Measurements from ENCODE around the gene DEFB110. TPM values are rescaled to one million over a fixed set of nuclear protein-coding genes. Genes with fewer than 3 reads are reported as not detected.

DEFB110 gene
- total and polyA plus RNA-seq, 2 of the 13 experiments (the other 11 are each of a cell fraction or from before 2014, with no cell fraction given), result not detected

DNA sequence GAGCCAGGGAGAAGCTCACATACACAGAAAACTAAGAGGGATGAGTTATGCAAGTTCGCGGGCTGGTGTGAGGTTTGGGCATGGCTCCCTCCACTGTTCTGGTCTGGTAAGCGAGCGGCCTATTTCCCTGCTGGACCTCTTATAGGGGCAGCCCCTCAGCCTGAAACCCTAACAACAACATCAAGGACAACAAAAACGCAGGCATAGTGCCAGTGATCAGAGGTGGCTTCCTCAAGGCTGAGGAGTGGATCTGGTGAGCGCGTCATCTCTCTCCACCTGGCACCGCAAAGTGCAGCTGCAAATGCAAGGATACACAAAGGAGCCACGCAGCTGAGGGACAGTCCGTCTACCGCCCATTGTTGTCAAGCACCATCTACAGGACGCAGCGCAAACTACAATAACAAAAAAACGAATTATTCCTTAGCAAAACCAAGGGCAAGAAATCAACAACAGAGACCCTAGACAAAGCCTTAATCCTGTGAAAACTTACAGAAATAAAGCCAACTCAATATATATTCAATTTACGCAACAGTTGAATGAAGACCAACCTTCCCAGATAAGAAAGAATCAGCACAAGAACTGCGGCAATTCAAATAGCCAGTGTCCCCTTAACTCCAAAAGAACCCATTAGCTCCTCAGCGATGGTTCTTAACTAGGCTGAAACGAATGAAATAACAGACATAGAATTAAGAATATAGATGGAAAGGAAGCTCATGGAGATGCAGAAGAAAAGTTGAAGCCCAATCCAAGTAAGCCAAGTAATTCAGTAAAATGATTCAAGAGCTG is 9.2 kb upstream of the DEFB110 start (continued):
- peak; percentile 40; the same call in 1 of the 2 replicates for TF ChIP-seq CCDC6 (CRISPR knock-in tag; IDR thresholded peaks at IDR 0.05)
- no peak for TF ChIP-seq ZFP37 (CRISPR knock-in tag; IDR thresholded peaks at IDR 0.05; ENCODE audit: borderline replicate concordance)
- peak; percentile 49 for TF ChIP-seq SOX13 (IDR thresholded peaks at IDR 0.05)
- TF ChIP-seq SOX13 (CRISPR knock-in tag; conservative IDR thresholded peaks at IDR 0.05 in 1 of 2, IDR thresholded peaks at IDR 0.05 in 1 of 2), result peak in 1 of 2 experiments; percentile 87; a peak in 2 of 4 replicates
- TF ChIP-seq ZNF703 (CRISPR knock-in tag; IDR thresholded peaks at IDR 0.05; ENCODE audit: borderline replicate concordance), result no peak
- no peak for TF ChIP-seq SRY (CRISPR knock-in tag; IDR thresholded peaks at IDR 0.05)
- 0 out of 2 replicates have a peak, but pooled peaks have one; percentile 30 for TF ChIP-seq REPIN1 (CRISPR knock-in tag; IDR thresholded peaks at IDR 0.05; ENCODE audit: borderline replicate concordance, low read depth)
- TF ChIP-seq ZSCAN29 (CRISPR knock-in tag; conservative IDR thresholded peaks at IDR 0.05), result 0 out of 2 replicates have a peak, but pooled peaks have one; percentile 44
- 0 out of 2 replicates have a peak, but pooled peaks have one; percentile 9 for TF ChIP-seq FOXA3 (CRISPR knock-in tag; IDR thresholded peaks at IDR 0.05)
- TF ChIP-seq ZBTB38 (CRISPR knock-in tag; IDR thresholded peaks at IDR 0.05), result 0 out of 2 replicates have a peak, but pooled peaks have one; percentile 44
- TF ChIP-seq, protein P1, sequence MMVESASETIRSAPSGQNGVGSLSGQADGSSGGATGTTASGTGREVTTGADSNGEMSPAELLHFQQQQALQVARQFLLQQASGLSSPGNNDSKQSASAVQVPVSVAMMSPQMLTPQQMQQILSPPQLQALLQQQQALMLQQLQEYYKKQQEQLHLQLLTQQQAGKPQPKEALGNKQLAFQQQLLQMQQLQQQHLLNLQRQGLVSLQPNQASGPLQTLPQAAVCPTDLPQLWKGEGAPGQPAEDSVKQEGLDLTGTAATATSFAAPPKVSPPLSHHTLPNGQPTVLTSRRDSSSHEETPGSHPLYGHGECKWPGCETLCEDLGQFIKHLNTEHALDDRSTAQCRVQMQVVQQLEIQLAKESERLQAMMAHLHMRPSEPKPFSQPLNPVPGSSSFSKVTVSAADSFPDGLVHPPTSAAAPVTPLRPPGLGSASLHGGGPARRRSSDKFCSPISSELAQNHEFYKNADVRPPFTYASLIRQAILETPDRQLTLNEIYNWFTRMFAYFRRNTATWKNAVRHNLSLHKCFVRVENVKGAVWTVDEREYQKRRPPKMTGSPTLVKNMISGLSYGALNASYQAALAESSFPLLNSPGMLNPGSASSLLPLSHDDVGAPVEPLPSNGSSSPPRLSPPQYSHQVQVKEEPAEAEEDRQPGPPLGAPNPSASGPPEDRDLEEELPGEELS (CRISPR knock-in tag; IDR thresholded peaks at IDR 0.05), result 0 out of 2 replicates have a peak, but pooled peaks have one; percentile 28
- no peak for TF ChIP-seq PAX8 (CRISPR knock-in tag; IDR thresholded peaks at IDR 0.05; ENCODE audit: borderline replicate concordance)
- TF ChIP-seq, protein P2, sequence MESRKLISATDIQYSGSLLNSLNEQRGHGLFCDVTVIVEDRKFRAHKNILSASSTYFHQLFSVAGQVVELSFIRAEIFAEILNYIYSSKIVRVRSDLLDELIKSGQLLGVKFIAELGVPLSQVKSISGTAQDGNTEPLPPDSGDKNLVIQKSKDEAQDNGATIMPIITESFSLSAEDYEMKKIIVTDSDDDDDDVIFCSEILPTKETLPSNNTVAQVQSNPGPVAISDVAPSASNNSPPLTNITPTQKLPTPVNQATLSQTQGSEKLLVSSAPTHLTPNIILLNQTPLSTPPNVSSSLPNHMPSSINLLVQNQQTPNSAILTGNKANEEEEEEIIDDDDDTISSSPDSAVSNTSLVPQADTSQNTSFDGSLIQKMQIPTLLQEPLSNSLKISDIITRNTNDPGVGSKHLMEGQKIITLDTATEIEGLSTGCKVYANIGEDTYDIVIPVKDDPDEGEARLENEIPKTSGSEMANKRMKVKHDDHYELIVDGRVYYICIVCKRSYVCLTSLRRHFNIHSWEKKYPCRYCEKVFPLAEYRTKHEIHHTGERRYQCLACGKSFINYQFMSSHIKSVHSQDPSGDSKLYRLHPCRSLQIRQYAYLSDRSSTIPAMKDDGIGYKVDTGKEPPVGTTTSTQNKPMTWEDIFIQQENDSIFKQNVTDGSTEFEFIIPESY (CRISPR knock-in tag; IDR thresholded peaks at IDR 0.05), result peak; percentile 83
- TF ChIP-seq, protein P3, sequence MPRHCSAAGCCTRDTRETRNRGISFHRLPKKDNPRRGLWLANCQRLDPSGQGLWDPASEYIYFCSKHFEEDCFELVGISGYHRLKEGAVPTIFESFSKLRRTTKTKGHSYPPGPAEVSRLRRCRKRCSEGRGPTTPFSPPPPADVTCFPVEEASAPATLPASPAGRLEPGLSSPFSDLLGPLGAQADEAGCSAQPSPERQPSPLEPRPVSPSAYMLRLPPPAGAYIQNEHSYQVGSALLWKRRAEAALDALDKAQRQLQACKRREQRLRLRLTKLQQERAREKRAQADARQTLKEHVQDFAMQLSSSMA (CRISPR knock-in tag; IDR thresholded peaks at IDR 0.05), result 0 out of 2 replicates have a peak, but pooled peaks have one; percentile 31
- TF ChIP-seq STAG1 (CRISPR knock-in tag; IDR thresholded peaks at IDR 0.05), result peak; percentile 50
- TF ChIP-seq, protein P4, sequence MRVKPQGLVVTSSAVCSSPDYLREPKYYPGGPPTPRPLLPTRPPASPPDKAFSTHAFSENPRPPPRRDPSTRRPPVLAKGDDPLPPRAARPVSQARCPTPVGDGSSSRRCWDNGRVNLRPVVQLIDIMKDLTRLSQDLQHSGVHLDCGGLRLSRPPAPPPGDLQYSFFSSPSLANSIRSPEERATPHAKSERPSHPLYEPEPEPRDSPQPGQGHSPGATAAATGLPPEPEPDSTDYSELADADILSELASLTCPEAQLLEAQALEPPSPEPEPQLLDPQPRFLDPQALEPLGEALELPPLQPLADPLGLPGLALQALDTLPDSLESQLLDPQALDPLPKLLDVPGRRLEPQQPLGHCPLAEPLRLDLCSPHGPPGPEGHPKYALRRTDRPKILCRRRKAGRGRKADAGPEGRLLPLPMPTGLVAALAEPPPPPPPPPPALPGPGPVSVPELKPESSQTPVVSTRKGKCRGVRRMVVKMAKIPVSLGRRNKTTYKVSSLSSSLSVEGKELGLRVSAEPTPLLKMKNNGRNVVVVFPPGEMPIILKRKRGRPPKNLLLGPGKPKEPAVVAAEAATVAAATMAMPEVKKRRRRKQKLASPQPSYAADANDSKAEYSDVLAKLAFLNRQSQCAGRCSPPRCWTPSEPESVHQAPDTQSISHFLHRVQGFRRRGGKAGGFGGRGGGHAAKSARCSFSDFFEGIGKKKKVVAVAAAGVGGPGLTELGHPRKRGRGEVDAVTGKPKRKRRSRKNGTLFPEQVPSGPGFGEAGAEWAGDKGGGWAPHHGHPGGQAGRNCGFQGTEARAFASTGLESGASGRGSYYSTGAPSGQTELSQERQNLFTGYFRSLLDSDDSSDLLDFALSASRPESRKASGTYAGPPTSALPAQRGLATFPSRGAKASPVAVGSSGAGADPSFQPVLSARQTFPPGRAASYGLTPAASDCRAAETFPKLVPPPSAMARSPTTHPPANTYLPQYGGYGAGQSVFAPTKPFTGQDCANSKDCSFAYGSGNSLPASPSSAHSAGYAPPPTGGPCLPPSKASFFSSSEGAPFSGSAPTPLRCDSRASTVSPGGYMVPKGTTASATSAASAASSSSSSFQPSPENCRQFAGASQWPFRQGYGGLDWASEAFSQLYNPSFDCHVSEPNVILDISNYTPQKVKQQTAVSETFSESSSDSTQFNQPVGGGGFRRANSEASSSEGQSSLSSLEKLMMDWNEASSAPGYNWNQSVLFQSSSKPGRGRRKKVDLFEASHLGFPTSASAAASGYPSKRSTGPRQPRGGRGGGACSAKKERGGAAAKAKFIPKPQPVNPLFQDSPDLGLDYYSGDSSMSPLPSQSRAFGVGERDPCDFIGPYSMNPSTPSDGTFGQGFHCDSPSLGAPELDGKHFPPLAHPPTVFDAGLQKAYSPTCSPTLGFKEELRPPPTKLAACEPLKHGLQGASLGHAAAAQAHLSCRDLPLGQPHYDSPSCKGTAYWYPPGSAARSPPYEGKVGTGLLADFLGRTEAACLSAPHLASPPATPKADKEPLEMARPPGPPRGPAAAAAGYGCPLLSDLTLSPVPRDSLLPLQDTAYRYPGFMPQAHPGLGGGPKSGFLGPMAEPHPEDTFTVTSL (CRISPR knock-in tag; IDR thresholded peaks at IDR 0.05; ENCODE audit: borderline replicate concordance), result no peak
- 0 out of 2 replicates have a peak, but pooled peaks have one; percentile 13 for TF ChIP-seq ZFX (CRISPR knock-in tag; IDR thresholded peaks at IDR 0.05; ENCODE audit: low read depth)
- TF ChIP-seq JDP2 (CRISPR knock-in tag; IDR thresholded peaks at IDR 0.05; ENCODE audit: borderline replicate concordance), result no peak
